HK-2 (cell line): ENCODE results near the gene SEMA4F.
A peak's percentile ranks its signal among the peaks of the same experiment; 100 is the strongest.

Source experiments
- DNase-seq: peaks from one replicate; pipeline ENCODE4 v3.0.0-alpha.2; 2018; ENCODE audit not compliant: unreplicated experiment

SEMA4F gene

DNA sequence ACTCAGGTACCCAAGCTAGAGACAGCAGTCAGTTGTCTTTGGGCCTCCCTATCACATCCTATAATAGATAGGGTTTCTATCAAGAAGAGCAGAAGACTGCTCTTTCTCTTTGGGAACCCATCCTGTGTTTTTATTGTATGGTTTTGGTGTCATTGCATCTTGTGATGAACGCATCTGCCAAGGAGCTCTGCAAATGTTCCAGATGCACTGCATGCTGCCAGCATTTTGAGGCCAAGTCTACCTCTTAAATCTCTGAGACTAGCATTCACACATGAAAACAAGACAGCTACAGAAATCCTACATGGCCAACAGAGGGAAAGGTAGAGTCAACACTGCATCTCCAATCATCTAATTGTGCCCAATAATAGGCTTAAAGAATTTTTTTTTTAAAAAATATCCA, 14.0 kb downstream of the SEMA4F start:
- no peak for DNase-seq

DNA sequence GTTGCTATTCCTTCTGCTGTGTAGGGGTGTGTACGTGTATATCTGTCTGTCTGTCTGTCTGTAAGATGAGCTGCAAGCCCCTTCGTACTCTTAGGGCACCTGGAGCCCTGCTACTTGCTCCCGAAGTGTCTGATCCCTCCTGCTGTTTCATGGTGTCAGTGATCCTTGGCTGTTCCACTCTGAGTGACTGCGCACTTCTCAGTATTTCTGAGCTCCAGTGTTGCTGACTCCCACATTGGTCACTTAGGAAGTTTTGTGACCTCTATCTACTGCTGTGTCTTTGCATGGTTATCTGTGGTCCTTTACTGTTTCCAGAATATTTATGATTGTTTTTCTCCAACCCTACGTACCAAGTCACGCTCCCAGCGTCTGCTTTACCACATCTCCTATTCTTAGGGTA, 16.2 kb downstream of the SEMA4F start:
- no peak for DNase-seq

DNA sequence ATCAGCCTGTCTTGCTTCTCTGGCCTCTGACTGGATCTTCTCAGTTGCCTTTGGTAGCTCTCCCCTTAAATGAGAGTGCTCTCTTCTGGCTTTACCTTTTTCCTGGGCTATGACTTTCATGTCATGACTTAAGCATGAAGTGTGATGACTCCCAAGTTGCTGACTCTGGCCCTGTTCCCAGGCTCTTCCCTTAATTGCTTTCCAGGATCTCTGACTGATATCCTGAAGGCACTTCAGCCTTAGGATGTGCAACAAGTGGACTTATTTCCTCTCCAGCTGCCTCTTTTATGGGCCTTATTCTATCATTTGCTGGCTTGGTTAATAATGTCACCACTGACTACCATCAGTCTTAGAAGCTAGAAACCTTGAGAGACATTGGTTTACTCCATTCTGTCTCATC, 17.4 kb downstream of the SEMA4F start:
- DNase-seq = no peak

DNA sequence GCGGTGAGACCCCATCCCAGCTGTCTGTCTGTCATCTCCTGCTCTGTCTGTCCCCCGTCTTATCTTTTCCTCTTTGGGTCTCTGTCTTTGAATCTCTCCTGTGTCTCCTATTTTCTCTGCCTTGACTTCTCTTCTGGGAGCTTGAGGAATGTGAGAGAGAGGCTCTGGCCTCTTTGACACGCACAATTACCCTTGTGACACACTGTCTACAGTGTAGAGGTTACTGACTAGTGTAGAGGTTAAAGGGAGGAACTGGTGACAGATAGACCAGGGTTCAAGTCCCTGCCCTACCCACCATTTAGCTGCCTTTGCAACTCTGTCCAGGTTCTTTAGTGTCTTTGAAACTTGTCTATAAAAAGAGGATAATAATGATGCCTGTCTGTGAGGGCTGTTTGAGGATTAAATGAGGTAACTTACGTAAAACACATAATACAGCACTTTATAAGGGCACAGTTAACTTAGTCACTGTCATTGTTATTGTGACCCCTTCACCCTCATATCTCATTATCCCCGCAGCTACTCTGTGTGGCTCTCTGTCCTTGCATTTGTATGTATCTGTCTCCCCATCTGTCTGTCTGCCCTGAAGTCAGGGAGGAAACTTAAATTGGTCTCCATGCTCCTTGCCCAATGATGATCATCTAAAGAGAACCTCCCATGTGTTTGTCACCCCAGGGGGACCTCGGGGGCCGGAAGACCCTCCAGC, 19.9 kb downstream of the SEMA4F start:
- no peak for DNase-seq

DNA sequence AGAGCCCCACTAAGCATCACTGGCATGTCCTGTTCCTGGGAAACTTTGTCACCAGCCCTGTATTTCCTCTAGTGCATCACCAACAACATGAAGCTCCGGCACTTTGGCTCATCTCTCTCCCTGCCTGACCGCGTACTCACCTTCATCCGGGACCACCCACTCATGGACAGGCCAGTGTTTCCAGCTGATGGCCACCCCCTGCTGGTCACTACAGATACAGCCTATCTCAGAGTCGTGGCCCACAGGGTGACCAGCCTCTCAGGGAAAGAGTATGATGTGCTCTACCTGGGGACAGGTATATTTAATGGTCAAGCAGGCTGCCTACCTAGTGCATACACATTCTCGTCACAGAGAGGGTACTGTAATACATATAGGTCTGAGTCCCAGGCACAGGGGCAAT, 21.0 kb downstream of the SEMA4F start:
- DNase-seq = no peak

DNA sequence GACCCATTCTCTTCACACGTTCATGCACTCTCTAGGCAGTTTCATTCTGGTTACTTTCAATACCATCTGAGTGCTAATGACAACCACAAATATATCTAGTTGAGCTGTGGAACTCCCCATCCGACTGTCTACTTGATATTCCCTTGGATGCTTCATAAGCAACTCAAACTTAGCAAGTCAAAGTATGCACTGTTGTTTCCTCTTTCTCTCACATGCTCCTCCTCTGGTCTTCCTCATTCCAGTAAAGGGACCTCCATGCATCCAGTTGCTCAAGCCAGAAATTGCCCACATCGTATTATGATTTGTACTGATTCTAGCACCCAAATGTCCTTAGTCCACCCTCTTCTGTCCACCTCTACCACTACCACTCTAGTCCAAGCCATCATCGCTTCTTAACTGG, 22.3 kb downstream of the SEMA4F start:
- no peak for DNase-seq

DNA sequence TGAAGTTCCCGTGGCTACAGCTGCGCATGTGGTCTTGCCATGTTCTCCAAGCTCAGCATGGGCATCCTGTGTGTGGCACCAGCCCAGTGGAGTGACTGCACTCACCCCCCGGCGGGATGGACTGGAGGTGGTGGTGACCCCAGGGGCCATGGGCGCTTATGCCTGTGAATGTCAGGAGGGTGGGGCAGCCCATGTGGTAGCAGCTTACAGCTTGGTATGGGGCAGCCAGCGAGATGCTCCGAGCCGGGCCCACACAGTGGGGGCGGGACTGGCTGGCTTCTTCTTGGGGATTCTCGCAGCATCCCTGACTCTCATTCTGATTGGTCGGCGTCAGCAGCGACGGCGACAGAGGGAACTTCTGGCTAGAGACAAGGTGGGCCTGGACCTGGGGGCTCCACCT, 25.6 kb downstream of the SEMA4F start:
- no peak for DNase-seq

DNA sequence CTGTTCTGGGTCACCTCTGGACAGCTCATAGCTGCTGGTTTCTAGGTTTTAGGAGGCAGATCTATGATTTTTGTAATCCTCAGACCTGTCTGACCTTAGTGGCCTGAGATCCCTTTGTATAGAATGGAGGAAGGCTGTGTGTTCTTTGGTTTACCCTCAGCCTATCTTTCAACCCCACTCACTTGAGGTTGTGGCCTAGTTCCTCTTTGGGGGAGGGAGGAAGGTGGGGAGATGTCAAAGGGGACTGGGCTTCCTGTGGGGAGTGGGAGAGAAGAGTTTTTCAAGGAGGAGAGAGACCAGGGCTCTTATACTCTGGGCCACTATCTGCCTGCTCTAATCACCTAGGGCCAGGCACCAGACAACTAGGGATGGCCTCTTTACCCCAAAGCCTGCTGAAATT, 28.5 kb downstream of the SEMA4F start:
- no peak for DNase-seq

DNA sequence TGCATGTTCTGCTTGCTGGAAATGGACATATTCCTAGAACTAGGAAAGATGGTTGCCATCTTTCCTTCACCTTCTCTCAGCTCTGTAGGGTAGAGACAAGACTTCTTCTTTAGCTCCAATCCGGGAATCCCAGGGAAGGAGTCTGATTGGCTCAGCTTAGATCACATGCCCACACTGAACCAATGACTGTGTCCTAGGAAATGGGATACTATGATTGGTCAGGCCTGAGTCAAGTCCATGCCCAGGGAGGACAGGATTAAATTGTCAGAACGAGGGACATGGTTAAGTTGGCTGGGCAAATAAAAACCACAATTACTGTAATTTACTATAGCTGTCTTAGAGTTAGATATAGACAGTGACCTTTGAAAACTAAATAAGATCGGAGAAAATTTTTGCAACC, 31.4 kb downstream of the SEMA4F start:
- no peak for DNase-seq

DNA sequence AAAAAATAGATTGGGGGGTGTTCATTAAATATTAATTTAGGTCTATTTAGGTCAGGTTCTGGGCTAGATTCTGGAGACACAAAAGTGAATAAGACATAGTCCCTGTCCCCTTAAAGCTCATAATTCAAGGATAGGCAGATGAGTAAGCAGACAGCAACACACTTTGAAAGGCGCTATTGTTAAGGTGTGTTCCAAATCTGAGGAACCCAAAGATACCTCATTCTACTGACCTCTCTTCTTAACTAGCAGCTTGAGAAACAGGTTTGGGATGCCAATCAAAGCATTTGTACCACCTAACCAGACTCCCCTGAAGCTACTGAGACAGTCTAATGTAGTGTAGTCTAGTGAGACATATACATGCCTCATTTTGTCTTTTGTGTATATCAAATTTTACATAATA, 34.8 kb downstream of the SEMA4F start:
- DNase-seq = no peak

DNA sequence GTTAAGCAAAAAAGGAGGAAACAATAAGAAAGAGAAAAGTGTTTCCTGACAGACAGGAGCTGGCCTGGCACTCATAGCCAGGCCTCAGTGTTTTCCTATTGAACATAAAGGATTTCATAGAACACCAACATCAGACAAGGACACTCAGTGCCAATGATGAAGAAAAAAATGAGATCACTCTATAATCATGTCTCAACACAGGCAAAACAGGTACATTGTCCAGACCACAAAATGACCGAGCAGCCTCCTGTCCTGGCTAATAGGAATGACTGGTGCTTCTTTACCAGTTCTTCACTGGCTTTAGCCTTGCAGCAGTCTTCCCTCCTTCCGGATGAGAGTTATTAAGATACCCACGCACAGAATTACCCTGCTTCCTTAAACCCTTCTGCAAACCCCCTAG, 35.6 kb downstream of the SEMA4F start:
- no peak for DNase-seq

DNA sequence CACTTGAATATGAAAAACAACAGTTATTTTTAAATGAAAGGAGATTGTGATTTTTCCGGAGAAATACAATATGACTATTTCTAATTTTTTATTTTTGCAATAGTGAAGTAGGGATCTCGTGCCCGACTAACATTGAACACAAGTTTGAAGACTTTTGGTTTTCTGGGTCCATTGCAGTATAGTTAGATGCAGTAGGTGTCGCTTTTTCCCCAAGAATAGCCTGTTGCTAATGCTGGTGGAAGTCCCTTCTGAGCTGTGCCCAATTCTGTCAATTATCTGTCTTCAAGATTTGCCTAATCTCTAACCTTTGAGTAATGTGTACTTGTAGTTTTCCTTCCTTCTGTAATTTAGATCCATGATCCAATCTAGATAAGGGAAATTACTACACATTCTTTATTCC, 36.5 kb downstream of the SEMA4F start:
- DNase-seq = peak; percentile 9

DNA sequence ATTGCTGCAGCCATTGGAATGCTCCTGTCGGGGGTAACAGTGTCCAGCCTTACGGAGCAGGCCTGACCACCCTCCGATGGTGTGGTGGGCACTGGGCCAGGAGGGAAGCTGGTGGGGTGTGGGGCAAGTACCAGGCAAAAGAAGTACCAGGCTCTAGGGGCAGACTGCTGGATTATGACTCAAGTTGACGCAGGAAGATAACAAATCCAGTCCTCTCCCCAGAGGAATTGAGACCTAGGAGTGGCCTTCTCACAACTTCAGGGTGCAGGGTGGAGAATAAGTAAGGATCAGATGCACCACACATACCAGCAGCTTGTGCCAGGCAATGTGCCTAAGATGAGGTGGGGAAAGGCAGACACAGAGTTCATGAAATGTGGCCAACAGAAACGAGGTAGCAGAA, 37.9 kb downstream of the SEMA4F start:
- DNase-seq = no peak

DNA sequence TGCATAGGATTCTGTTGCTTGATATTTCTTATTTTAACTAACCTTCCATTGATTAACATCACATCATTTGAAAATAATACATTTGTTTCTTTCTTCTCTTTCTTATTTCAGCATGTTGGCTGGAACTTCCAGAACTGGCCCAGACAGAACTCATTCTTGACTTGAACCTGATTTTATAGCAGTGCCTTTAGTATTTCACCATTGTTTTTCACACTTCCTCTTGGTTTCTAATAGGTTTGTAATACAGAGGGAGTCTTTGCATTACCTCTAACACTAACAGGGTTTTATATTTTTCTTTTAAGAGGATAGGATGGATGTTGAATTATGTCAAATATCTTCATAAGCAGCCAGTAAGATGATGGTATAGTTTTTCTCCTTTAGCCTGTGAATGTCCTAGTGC, 39.2 kb downstream of the SEMA4F start:
- DNase-seq = no peak

DNA sequence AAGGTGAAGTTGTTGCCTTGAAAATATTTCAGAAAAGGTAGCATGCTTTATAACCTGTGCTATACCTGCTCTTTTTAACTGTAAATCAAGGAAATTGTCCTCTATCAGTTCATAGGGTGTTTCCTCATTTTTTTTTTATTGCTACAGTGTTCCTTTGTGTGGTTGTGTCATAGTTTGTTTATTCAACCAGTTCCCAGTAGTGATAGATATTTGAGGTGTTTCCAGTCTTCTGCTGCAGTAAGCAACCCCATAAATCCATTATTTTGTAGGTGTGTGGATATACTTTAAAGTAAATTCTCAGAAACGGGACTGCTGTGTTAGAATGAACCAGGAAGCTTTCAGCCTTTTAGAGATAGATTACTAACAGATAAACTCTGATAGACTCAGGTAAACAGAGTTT, 39.6 kb downstream of the SEMA4F start:
- no peak for DNase-seq

DNA sequence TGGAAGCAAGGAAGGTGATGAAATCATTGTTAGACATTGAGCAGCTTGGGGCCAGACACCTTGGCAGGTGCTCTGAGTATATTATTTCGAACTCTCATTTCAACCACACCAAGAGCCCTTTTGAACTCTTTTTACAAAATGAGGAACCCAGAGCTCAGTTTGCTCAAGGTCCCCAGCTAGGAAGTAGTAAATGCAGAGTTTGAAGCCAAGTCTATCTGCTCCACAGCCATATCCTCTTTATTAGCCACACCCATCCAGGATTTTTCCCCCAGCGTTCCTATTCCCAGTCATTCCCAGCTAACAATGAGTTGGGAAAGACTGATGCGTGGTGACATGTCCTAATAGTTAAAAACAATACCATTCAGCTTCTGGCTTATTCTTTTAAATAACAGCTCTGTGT, 40.2 kb downstream of the SEMA4F start:
- no peak for DNase-seq

DNA sequence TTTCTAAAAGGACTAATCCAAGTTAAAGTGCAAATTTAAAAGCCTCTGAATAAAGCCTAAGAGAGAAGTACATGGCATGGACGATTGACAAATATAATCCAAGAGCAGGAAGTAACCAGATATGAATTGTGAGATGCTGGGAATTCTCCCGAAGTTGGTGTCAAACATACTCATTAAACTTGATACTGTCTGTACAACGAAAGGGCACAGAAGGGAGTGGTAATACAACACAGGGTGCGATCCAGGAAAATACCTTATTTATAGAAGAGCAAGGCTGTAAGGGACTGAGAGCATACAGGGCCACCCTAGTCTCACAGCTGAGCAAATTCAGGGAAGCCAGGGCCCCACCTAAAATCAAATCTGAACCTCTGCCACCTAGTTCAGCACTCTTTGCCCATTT, 41.6 kb downstream of the SEMA4F start:
- no peak for DNase-seq

DNA sequence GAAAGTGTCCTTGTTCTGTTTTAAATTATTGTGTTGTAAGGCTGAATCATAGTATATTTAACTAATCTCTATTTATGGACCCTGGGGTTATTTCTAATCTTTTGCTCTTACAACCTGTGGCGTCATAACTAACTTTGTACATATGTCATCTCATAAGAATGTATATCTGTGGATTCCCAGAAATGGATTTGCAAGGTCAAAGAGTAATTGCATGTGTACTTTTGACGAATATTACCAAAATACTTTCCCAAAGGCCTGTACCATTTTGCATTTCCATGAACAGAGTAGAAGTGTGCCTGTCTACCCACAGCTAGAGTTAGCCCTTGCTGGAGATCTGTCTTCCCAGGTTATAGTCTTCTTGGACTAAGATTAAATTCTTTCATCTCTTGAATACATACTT, 42.8 kb downstream of the SEMA4F start:
- DNase-seq = no peak

DNA sequence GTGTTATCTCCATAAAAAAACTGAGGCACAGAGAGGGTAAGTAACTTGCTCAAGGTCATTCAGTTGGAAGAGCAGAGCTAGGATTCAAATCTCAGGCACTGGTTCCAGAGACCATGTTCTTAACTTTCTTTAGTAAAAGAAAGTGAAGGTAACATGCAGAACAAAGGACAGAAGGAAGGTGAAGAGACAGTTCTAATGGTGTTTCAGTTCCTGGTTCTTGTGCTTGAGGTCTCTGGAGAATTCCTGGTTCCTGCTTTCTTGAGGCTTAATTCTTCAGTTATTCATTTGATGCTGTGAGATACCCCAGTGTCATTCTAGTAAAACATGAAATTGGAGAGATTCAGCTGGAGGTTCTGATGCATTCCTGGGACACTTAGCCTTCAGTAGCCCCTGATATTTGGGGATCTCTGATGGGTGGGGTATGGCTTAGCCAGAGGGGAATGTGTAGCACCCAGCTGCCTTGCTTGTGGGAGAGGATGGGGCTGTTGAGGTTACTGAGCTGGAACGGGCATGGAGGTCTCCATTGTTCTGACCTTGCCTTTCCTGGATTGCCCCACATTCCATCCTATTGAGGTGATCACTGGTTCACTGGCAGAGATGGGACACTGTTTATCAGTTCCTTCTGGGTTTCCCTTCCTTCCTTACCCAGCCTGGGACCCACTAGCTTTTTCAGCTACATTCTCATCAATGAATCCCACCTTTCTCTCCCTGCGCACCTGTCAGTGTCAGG, 46.8 kb downstream of the SEMA4F start:
- no peak for DNase-seq

DNA sequence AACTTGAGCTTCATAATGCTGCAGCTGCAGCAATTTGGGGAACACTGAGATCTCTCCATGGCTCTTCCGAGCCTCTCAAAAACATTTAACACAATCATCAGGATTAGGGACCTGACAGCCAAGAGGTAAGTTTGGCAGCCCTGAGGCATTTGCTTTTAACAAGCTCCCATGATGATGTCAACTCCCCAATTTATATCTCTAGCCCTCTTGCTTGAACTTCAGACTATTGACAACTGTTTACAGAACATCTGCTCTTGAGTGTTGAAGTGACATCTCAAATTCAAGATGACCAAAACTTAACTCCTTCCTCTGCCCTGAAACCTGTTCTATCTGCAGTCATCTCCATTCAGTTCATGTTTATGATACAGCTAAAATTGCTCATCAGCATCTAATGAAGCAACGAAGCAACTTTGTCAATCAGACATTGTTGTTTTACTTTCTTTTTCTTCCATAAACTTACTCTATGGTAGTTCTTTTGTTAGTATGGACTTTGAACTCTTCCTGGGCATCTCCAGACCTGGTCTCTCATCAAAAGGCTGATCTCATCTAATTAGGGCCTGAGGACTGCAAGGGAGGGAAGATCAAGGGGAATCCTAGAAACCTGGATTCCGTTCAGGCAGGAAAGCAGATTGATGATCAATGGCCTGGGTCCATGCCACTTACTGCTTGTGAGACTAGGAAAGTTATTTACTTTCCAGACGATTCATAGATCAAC, 48.1 kb downstream of the SEMA4F start:
- DNase-seq = no peak

DNA sequence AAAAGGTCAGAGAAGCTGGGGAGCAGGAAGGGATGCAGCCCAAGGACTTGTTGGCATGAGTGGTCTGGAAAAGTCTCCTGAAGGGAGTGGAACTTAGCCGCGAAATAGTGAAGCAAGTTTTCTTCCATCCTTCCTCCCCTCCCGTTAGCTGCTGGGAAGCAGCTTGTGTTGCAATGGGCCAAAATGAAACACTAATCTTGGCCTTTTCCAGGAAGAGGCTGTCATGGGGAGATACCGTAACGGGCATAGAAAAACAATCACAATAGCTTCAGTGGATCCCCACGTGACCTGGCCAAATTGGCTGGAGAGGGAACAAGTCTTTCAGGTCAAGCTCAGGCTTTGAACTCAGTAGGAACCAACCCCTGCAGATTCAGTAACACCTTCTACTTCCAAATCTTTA, 49.3 kb downstream of the SEMA4F start:
- DNase-seq = no peak

DNA sequence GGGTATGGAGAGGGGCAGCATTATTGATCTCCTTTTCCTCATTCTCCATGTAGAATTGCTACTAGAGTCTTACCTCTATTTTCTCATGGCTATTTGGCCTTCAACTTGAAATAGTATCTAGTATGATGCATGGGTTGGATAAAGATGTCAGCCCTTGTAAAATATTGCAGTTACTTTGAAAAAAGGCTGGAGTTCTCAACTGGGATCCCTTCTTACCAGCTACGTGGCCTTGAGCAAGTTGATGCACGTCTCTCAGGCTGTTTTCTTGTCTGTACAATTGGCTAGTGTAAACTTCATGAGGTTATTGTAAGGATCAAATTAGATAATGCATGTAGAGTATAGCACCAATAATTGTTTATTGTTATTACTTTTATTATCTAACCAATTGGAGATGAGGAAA, 50.2 kb downstream of the SEMA4F start:
- no peak for DNase-seq

DNA sequence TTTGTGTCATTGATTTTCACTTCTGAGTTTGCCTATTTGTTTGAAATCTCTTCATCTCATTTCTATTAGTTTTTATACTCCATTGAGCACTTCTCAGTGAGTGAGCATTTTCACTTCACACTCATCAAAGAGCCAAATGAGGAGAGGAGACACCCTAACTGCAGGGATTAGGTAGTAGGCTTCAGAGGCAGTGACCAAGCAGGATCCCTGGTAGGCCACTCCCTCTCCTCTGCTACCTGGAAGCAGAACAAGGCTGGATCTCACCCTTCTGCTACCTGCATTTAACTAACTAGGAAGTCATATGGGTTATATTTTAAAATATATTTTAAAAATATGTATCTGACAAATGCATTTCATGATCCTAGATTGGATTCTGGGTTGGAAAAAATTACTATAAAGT, 52.7 kb downstream of the SEMA4F start:
- no peak for DNase-seq
